ENCODE measurements around the gene NPIPB9. TPM values are rescaled to one million over a fixed set of nuclear protein-coding genes. Genes with fewer than 3 reads are reported as not detected.
"Not testable (repeated sequence)": the region's sequence is repeated elsewhere in the genome, so short reads cannot be mapped to it uniquely, and the experiment has no call there.

NPIPB9 gene
- total and polyA plus RNA-seq, 2 donors: 0.42 to 1.4 TPM

DNA sequence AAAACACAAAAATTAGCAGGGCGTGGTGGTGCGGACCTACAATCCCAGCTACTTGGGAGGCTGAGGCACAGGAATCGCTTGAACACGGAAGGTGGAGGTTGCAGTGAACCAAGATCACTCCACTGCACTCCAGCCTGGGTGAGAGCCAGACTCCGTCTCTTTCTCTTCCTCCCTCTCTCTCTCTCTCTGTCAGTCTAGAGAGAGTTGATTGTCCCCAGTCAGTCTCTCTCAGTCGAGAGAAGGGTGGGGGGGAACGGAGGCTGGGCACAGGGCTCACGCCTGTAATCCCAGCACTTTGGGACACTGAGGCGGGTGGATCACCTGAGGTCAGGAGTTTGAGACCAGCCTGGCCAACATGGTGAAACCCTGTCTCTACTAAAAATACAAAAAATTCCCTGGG lies 10.3 kb upstream of the NPIPB9 start:
- peak in 1 of 9 donors; percentile 0 for DNase-seq (ENCODE audit: low read depth in 6 of 9, low spot score in 9 of 9)
- 89% methylated on average over 5 of the region's 9 CpGs for WGBS
- not testable (repeated sequence) for H3K4me3 ChIP-seq (ENCODE audit: low read length in 2 of 2)

DNA sequence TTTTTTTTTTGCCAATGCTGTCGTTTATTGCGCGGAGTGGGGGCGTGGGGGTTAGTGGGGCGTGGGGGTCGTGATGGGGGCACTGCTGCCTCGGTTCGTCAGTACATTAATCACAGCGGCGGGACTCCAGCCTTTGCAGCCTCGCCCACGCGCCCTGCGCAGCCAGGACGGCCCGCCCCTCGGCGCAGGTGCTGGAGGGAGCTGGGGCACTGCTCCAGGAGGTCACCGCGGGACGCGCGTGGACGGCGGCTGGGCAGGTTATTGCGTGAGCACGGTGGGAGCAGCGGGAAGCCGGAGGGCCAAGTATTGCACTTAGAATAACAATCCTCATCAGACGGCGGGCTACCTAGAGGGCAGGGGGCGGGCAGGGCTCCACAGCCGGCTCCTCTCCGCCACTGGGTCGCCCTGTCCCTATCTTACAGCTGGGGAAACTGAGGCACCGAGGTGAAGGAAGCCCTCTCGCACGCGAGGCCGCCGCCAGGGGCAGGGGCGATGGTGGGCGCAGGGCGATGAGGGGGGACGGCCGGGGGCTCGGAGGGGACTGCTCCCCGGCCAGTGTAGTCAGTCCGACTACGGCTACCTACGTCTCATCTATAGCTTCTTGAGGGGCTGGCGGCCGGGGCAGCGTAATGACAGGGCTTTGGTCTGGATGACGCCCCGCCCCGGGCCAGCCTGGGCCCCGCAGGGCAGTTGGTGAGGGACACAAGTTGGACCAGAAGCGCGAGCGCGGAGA lies 4.8 kb upstream of the NPIPB9 start:
- H3K9me3 ChIP-seq (ENCODE audit: control insufficient read depth in 2 of 2, insufficient read depth in 1 of 2, low read length in 1 of 2); H3K27me3 ChIP-seq (ENCODE audit: control insufficient read depth in 2 of 2, insufficient read depth in 1 of 2, low read length in 1 of 2); H3K36me3 ChIP-seq (ENCODE audit: control insufficient read depth in 2 of 2, insufficient read depth in 2 of 2, low read length in 1 of 2); H3K27ac ChIP-seq (ENCODE audit: low read depth in 1 of 2, low read length in 1 of 2); H3K4me3 ChIP-seq (ENCODE audit: low read length in 2 of 2); H3K4me1 ChIP-seq (ENCODE audit: control insufficient read depth in 2 of 2, insufficient read depth in 2 of 2, low read length in 2 of 2): not testable (repeated sequence)
- DNase-seq (ENCODE audit: low read depth in 6 of 9, low spot score in 9 of 9): peak in 1 of 9 donors; percentile 0
- WGBS: 48% methylated on average over 22 of the region's 62 CpGs

More for the DNA sequence above, 10.3 kb upstream of the NPIPB9 start:
- H3K36me3 ChIP-seq (ENCODE audit: control insufficient read depth in 2 of 2, insufficient read depth in 2 of 2, low read length in 1 of 2); H3K4me1 ChIP-seq (ENCODE audit: control insufficient read depth in 2 of 2, insufficient read depth in 2 of 2, low read length in 2 of 2); H3K27ac ChIP-seq (ENCODE audit: low read depth in 1 of 2, low read length in 1 of 2); H3K9me3 ChIP-seq (ENCODE audit: control insufficient read depth in 2 of 2, insufficient read depth in 1 of 2, low read length in 1 of 2); H3K27me3 ChIP-seq (ENCODE audit: control insufficient read depth in 2 of 2, insufficient read depth in 1 of 2, low read length in 1 of 2): not testable (repeated sequence)

DNA sequence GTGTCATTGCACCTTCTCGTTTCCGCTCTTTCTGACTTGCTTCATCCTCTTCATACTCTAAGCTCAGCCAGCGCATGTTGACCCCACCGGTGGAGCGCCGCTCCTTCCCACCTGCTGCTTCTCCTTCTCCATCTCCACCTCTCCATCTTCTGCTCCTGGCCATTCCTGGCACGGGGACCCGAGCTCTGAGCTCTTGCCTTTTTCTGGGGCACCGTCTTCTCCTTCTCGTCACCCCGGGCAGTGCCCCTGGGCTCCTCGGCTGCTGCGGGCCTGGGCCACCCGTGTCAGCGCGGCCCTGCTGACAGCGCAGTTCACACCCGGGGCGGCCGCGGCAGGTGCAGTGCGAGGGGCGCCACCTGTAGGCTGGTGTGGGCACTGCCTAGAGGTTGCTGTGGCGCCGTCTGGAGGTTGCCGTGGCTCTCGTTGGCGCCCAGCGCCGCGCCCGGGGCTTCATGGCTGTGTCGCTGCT lies 1.6 kb upstream of the NPIPB9 start:
- DNase-seq (ENCODE audit: low read depth in 6 of 9, low spot score in 9 of 9); H3K27ac ChIP-seq (ENCODE audit: low read depth in 1 of 2, low read length in 1 of 2); H3K4me1 ChIP-seq (ENCODE audit: control insufficient read depth in 2 of 2, insufficient read depth in 2 of 2, low read length in 2 of 2); H3K36me3 ChIP-seq (ENCODE audit: control insufficient read depth in 2 of 2, insufficient read depth in 2 of 2, low read length in 1 of 2); H3K27me3 ChIP-seq (ENCODE audit: control insufficient read depth in 2 of 2, insufficient read depth in 1 of 2, low read length in 1 of 2); H3K4me3 ChIP-seq (ENCODE audit: low read length in 2 of 2); H3K9me3 ChIP-seq (ENCODE audit: control insufficient read depth in 2 of 2, insufficient read depth in 1 of 2, low read length in 1 of 2): not testable (repeated sequence)
- 13% methylated on average over 20 of the region's 33 CpGs for whole genome bisulfite sequencing

DNA sequence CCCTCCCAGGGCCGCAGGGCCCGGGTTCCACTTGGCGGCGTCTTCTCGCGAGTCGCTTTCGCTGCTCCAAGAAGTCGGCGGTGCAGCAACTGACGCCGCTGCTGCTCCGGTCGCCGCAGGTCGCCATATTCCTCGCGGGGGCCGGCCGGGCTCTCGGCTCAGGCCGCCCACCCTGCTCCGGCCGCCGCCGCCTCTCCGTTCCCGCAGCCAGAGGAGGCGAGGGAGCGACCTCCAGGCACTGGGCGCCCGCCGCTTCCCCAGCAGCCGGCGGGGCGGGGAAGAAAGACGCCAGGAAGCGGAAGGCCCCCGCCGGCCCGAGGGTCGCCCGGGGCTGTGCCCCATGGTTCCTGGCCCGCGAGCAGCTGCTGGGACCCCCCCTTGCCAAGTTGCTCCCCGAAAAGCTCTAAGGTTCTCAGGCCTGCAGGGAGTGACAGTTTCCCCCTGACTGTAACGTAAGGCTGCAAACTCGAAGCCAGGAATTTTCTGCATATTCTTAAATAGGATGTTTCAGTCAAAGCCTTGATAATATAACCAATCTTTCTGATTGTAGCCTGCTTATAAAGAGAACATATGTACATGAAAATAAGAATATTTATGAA lies 1.0 kb upstream of the NPIPB9 start:
- H3K36me3 ChIP-seq (ENCODE audit: control insufficient read depth in 2 of 2, insufficient read depth in 2 of 2, low read length in 1 of 2); H3K4me3 ChIP-seq (ENCODE audit: low read length in 2 of 2); DNase-seq (ENCODE audit: low read depth in 6 of 9, low spot score in 9 of 9); H3K27me3 ChIP-seq (ENCODE audit: control insufficient read depth in 2 of 2, insufficient read depth in 1 of 2, low read length in 1 of 2); H3K4me1 ChIP-seq (ENCODE audit: control insufficient read depth in 2 of 2, insufficient read depth in 2 of 2, low read length in 2 of 2); H3K9me3 ChIP-seq (ENCODE audit: control insufficient read depth in 2 of 2, insufficient read depth in 1 of 2, low read length in 1 of 2); H3K27ac ChIP-seq (ENCODE audit: low read depth in 1 of 2, low read length in 1 of 2): not testable (repeated sequence)
- WGBS: no CpG with 5 or more reads among the region's 48 CpGs

DNA sequence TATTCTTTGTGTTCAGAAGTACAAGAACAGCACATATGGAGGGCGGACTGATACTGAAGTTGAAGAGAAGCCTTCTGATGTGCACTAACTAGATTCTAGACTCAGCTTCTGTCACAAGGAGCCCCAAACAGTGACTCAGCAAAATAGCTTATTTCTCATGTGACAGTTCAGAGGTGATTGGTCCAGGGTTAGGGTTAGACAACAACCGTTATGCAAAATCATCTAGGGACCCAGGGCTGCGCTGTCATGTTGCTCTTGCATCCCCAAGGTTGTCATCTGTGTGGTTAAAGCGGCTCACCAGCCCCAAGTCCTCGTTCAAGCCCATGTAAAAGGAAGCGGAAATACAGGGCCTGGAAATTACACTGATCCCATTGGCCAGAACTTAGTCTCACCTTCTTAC lies 30.1 kb downstream of the NPIPB9 start:
- DNase-seq (ENCODE audit: low read depth in 6 of 9, low spot score in 9 of 9); H3K4me3 ChIP-seq (ENCODE audit: low read length in 2 of 2); H3K27ac ChIP-seq (ENCODE audit: low read depth in 1 of 2, low read length in 1 of 2); H3K36me3 ChIP-seq (ENCODE audit: control insufficient read depth in 2 of 2, insufficient read depth in 2 of 2, low read length in 1 of 2); H3K4me1 ChIP-seq (ENCODE audit: control insufficient read depth in 2 of 2, insufficient read depth in 2 of 2, low read length in 2 of 2); H3K27me3 ChIP-seq (ENCODE audit: control insufficient read depth in 2 of 2, insufficient read depth in 1 of 2, low read length in 1 of 2); H3K9me3 ChIP-seq (ENCODE audit: control insufficient read depth in 2 of 2, insufficient read depth in 1 of 2, low read length in 1 of 2): not testable (repeated sequence)
- no CpG with 5 or more reads among the region's 6 CpGs for WGBS

DNA sequence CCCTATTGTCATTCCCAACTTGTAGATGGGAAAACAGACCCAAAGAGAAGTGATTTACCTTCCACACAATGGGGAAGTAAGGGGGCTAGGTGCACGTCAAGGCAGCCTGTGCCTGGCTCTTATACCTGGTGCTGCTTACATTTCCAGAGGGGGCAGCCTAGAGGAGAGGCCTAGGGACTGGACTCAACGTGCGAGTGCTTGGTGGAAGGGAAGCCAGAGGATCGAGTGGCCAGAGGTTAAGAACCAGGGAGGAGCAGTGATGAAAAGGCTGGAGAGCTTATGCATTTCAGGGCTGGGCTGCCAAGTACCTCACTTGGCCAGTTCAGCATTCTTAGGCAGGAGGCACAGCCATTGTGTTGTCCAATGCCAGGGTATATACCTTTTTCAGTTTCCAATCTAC lies 30.8 kb downstream of the NPIPB9 start:
- not testable (repeated sequence) for DNase-seq (ENCODE audit: low read depth in 6 of 9, low spot score in 9 of 9); H3K9me3 ChIP-seq (ENCODE audit: control insufficient read depth in 2 of 2, insufficient read depth in 1 of 2, low read length in 1 of 2); H3K4me3 ChIP-seq (ENCODE audit: low read length in 2 of 2); H3K4me1 ChIP-seq (ENCODE audit: control insufficient read depth in 2 of 2, insufficient read depth in 2 of 2, low read length in 2 of 2); H3K27me3 ChIP-seq (ENCODE audit: control insufficient read depth in 2 of 2, insufficient read depth in 1 of 2, low read length in 1 of 2); H3K27ac ChIP-seq (ENCODE audit: low read depth in 1 of 2, low read length in 1 of 2); H3K36me3 ChIP-seq (ENCODE audit: control insufficient read depth in 2 of 2, insufficient read depth in 2 of 2, low read length in 1 of 2)
- no CpG with 5 or more reads among the region's 4 CpGs for WGBS

DNA sequence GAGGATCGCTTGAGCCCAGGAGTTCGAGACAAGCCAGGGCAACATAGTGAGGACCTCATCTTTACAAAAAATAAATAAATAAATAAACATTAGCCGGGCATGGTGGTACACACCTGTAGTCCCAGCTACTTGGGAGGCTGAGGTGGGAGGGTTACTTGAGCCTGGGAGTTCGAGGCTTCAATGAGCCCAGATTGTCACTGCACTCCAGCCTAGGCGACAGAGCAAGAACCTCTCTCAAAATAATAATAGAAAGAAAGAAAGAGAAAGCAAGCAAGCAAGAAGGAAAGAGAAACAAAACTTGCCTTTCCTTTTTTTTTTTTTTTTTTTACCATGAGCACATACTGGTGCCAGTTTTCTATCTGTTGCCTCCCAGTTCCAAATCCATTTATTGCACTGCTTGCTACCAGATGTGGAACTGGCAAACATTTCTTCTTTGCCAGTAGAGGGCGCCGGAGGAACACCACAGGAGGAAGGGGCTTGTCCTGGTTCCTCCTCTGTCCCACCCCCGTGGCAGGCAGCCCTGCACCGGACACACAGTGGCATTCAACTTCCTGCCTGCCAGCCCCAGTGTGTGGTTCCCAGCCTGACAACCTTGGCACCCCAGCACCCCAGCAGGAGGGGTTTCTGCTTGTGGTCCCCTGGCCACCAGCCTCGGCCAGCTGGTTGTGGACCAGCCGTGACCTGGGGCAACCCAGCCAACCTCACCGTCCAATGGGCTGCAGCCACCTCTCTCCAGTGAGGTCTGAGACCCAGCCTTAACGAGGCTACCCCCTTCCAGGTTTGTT lies 50.8 kb downstream of the NPIPB9 start:
- H3K27me3 ChIP-seq (ENCODE audit: control insufficient read depth in 2 of 2, insufficient read depth in 1 of 2, low read length in 1 of 2); H3K36me3 ChIP-seq (ENCODE audit: control insufficient read depth in 2 of 2, insufficient read depth in 2 of 2, low read length in 1 of 2); H3K4me3 ChIP-seq (ENCODE audit: low read length in 2 of 2); H3K27ac ChIP-seq (ENCODE audit: low read depth in 1 of 2, low read length in 1 of 2); H3K9me3 ChIP-seq (ENCODE audit: control insufficient read depth in 2 of 2, insufficient read depth in 1 of 2, low read length in 1 of 2); H3K4me1 ChIP-seq (ENCODE audit: control insufficient read depth in 2 of 2, insufficient read depth in 2 of 2, low read length in 2 of 2): not testable (repeated sequence)
- WGBS: 44% methylated on average over 8 of the region's 13 CpGs
- peak in 5 of 9 donors; percentile 13 to 73 (median 57) for DNase-seq (ENCODE audit: low read depth in 6 of 9, low spot score in 9 of 9)

DNA sequence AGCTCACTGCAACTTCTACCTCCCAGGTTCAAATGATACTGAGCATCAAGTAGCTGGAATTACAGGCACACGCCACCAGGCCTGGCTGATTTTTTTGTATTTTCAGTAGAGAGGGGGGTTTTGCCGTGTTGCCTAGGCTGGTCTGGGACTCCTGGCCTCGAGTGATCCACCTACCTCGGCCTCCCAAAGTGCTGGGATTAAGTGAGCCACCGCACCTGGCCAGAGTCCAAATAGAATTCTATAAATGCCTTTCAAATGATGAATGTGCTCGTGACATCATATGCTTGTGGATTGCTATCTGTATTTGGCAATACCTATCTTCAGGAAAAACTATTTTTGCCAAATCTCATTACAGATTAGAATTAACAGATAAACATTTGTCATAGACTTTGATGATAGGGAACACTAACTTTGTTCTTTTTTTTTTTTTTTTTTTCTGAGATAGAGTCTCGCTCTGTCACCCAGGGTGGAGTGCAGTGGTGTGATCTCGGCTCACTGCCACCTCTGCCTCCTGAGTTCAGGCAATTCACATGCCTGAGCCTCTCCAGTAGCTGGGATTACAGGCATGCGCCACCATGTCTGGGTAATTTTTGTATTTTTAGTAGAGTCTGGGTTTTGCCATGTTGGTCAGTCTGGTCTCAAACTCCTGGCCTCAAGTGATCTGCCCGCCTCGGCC lies 56.0 kb downstream of the NPIPB9 start:
- not testable (repeated sequence) for H3K9me3 ChIP-seq (ENCODE audit: control insufficient read depth in 2 of 2, insufficient read depth in 1 of 2, low read length in 1 of 2); DNase-seq (ENCODE audit: low read depth in 6 of 9, low spot score in 9 of 9); H3K4me1 ChIP-seq (ENCODE audit: control insufficient read depth in 2 of 2, insufficient read depth in 2 of 2, low read length in 2 of 2); H3K27ac ChIP-seq (ENCODE audit: low read depth in 1 of 2, low read length in 1 of 2); H3K4me3 ChIP-seq (ENCODE audit: low read length in 2 of 2); H3K27me3 ChIP-seq (ENCODE audit: control insufficient read depth in 2 of 2, insufficient read depth in 1 of 2, low read length in 1 of 2); H3K36me3 ChIP-seq (ENCODE audit: control insufficient read depth in 2 of 2, insufficient read depth in 2 of 2, low read length in 1 of 2)
- no CpG with 5 or more reads among the region's 11 CpGs for WGBS

DNA sequence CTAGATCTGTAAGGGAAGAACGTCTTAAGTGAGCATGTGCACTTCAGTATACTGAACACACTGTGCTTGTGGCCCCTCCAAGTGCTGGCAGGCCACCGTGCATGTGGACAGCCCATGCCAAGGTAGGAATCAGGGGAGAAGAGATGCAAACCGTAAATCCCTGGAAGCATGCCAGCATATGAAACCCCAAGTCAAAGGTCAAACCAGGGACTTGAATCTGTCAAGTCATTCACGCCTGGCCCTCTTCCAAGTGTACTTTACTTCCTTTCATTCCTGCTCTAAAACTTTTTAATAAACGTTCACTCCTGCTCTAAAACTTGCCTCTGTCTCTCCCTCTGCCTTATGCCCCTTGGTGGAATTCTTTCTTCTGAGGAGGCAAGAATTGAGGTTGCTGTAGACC lies 68.4 kb downstream of the NPIPB9 start:
- H3K9me3 ChIP-seq (ENCODE audit: control insufficient read depth in 2 of 2, insufficient read depth in 1 of 2, low read length in 1 of 2): no peaks in the 10 kb centered on the region
- 92% methylated on average over 5 of the region's 5 CpGs for WGBS
- DNase-seq (ENCODE audit: low read depth in 6 of 9, low spot score in 9 of 9): no peak
- H3K27ac ChIP-seq (ENCODE audit: low read depth in 1 of 2, low read length in 1 of 2): no peak overlapping the region
- no peaks in the 10 kb centered on the region for H3K27me3 ChIP-seq (ENCODE audit: control insufficient read depth in 2 of 2, insufficient read depth in 1 of 2, low read length in 1 of 2)
- no peak overlapping the region for H3K4me3 ChIP-seq (ENCODE audit: low read length in 2 of 2)
- peaks cover 0 to 4% of the 10 kb centered on the region in 2 donors for H3K36me3 ChIP-seq (ENCODE audit: control insufficient read depth in 2 of 2, insufficient read depth in 2 of 2, low read length in 1 of 2)
- H3K4me1 ChIP-seq (ENCODE audit: control insufficient read depth in 2 of 2, insufficient read depth in 2 of 2, low read length in 2 of 2): peaks cover 12 to 14% of the 10 kb centered on the region in 2 donors
